ENCODE data around the gene ARSJ. TPM values are rescaled to one million over a fixed set of nuclear protein-coding genes. Genes with fewer than 3 reads are reported as not detected.
A peak's percentile ranks its signal among the peaks of the same experiment; 100 is the strongest.

Gene ARSJ
- total RNA-seq, 1 experiment from 2014 or later = 34.9 TPM

GRCh38 chr4:113874480-113874879 lies 105.0 kb downstream of the ARSJ start:
- in situ Hi-C loops (cut with HindIII; ENCODE audit: low pct_unique_long_range_greater_than_20kb, low sequenced_read_pairs) = no loop called here
- no peak for DNase-seq (ENCODE audit: low read depth)

- in situ Hi-C loops (cut with HindIII; ENCODE audit: low pct_unique_long_range_greater_than_20kb, low sequenced_read_pairs) = no loop called here
- no peak for DNase-seq (ENCODE audit: low read depth)
Measured at GRCh38 chr4:113873508-113873907, 105.9 kb downstream of the ARSJ start.

- peak; percentile 37 for DNase-seq (ENCODE audit: low read depth)
- in situ Hi-C loops (cut with HindIII; ENCODE audit: low pct_unique_long_range_greater_than_20kb, low sequenced_read_pairs) = no loop called here
Measured at GRCh38 chr4:113872426-113873260, 106.8 kb downstream of the ARSJ start.

- no peak for DNase-seq (ENCODE audit: low read depth)
- in situ Hi-C loops (cut with HindIII; ENCODE audit: low pct_unique_long_range_greater_than_20kb, low sequenced_read_pairs) = no loop called here
Measured at GRCh38 chr4:113871080-113871479, 108.4 kb downstream of the ARSJ start.

GRCh38 chr4:113869743-113870375 lies 109.6 kb downstream of the ARSJ start:
- DNase-seq (ENCODE audit: low read depth) = peak; percentile 88
- in situ Hi-C loops (cut with HindIII; ENCODE audit: low pct_unique_long_range_greater_than_20kb, low sequenced_read_pairs) = no loop called here

- DNase-seq (ENCODE audit: low read depth) = no peak
- in situ Hi-C loops (cut with HindIII; ENCODE audit: low pct_unique_long_range_greater_than_20kb, low sequenced_read_pairs) = no loop called here
Measured at GRCh38 chr4:113866611-113867010, 112.8 kb downstream of the ARSJ start.

- in situ Hi-C loops (cut with HindIII; ENCODE audit: low pct_unique_long_range_greater_than_20kb, low sequenced_read_pairs) = no loop called here
- DNase-seq (ENCODE audit: low read depth) = no peak
Measured at GRCh38 chr4:113858924-113859323, 120.5 kb downstream of the ARSJ start.

GRCh38 chr4:113851816-113852215 lies 127.6 kb downstream of the ARSJ start:
- in situ Hi-C loops (cut with HindIII; ENCODE audit: low pct_unique_long_range_greater_than_20kb, low sequenced_read_pairs) = no loop called here

More at GRCh38 chr4:113851816-113852215, 127.6 kb downstream of the ARSJ start:
- DNase-seq (ENCODE audit: low read depth) = no peak

Other genes with a start within 250 kb of the ARSJ start
- 26.7 and 38.0 TPM in 2 replicates for gene CAMK2D, start 217.9 kb downstream of the ARSJ start, total RNA-seq (2014; rRNA removed; shearing (Covaris generic); ENCODE audit: low replicate concordance)

Measured in Caki2 (cell line).